Naive thymus-derived CD4-positive, alpha-beta T cell (primary cell): Measurements from ENCODE around the gene SYT1. TPM values are rescaled to one million over a fixed set of nuclear protein-coding genes. Genes with fewer than 3 reads are reported as not detected.

Experiments
- ATAC-seq: fragments of 150-1000 bp; cut with Tn5 transposase; 2 replicates; pipeline ENCODE4 v1.10.0; 2021; ENCODE audit warnings: mild to moderate bottlenecking, moderate library complexity
- CTCF ChIA-PET: fragments of 350-600 bp; sonication (Branson Sonifier 250); formaldehyde crosslinking; loops from one replicate; lab custom pipeline; 2021; ENCODE audit warnings: antibody characterized with exemption; lab: Charles Lee
- POLR2A ChIA-PET: fragments of 350-600 bp; sonication (Branson Sonifier 250); formaldehyde crosslinking; loops from one replicate; lab custom pipeline; 2021; ENCODE audit warnings: antibody characterized with exemption, inconsistent platforms; lab: Charles Lee
- DNase-seq, 9 donors: peaks; one replicate each; pipeline versions ENCODE4 v3.0.0 to v3.0.0-alpha.2; 2020 to 2022; ENCODE audit warnings: mixed read lengths in 1 of 9
- H3K27ac ChIP-seq: one replicate; pipeline ENCODE4 v1.7.0; 2013; ENCODE audit warnings: mild to moderate bottlenecking, low read depth, low read length, moderate library complexity
- H3K27me3 ChIP-seq, 2 donors: one replicate each; pipeline ENCODE4 v1.7.0; 2013; ENCODE audit warnings: low read length in 2 of 2, mild to moderate bottlenecking in 2 of 2, moderate library complexity in 2 of 2; ENCODE audit not compliant: control insufficient read depth in 2 of 2, insufficient read depth in 2 of 2
- H3K36me3 ChIP-seq, 3 experiments: 1 replicate in 2 of 3; 2 replicates in 1 of 3; pipeline ENCODE4 v1.7.0; 2013; ENCODE audit warnings: low read length in 3 of 3, mild to moderate bottlenecking in 3 of 3, moderate library complexity in 1 of 3; ENCODE audit not compliant: insufficient read depth in 3 of 3, control insufficient read depth in 2 of 3
- H3K4me1 ChIP-seq, 2 donors: one replicate each; pipeline ENCODE4 v1.7.0; 2013; ENCODE audit warnings: low read length in 2 of 2, mild to moderate bottlenecking in 2 of 2, moderate library complexity in 1 of 2; ENCODE audit not compliant: control insufficient read depth in 2 of 2, insufficient read depth in 2 of 2
- H3K4me3 ChIP-seq: 2 replicates; pipeline ENCODE4 v1.7.0; 2013; ENCODE audit warnings: mild to moderate bottlenecking, low read length
- H3K9me3 ChIP-seq, 3 experiments: 1 replicate in 2 of 3; 2 replicates in 1 of 3; pipeline ENCODE4 v1.7.0; 2013; ENCODE audit warnings: low read length in 3 of 3; ENCODE audit not compliant: control insufficient read depth in 2 of 3
- H3K27ac Mint-ChIP-seq, 9 donors: one replicate each; pipeline ENCODE4 v1.8.0; 2020 to 2022; ENCODE audit warnings: mixed read lengths in 9 of 9, mild to moderate bottlenecking in 8 of 9, moderate library complexity in 5 of 9, inconsistent platforms in 2 of 9
- H3K27me3 Mint-ChIP-seq, 5 donors: one replicate each; pipeline ENCODE4 v1.8.0; 2021 to 2022; ENCODE audit warnings: mixed read lengths in 5 of 5, mild to moderate bottlenecking in 1 of 5
- H3K36me3 Mint-ChIP-seq, 5 donors: one replicate each; pipeline ENCODE4 v1.8.0; 2020 to 2022; ENCODE audit warnings: mixed read lengths in 5 of 5, mild to moderate bottlenecking in 3 of 5, inconsistent platforms in 1 of 5
- H3K4me1 Mint-ChIP-seq, 7 donors: one replicate each; pipeline ENCODE4 v1.8.0; 2020 to 2022; ENCODE audit warnings: mixed read lengths in 7 of 7, mild to moderate bottlenecking in 3 of 7, inconsistent platforms in 1 of 7
- H3K4me3 Mint-ChIP-seq, 10 donors: one replicate each; pipeline ENCODE4 v1.8.0; 2020 to 2022; ENCODE audit warnings: mild to moderate bottlenecking in 10 of 10, mixed read lengths in 10 of 10, moderate library complexity in 6 of 10, inconsistent platforms in 2 of 10
- H3K9me3 Mint-ChIP-seq, 11 donors: one replicate each; pipeline ENCODE4 v1.8.0; 2020 to 2022; ENCODE audit warnings: mixed read lengths in 11 of 11, mild to moderate bottlenecking in 4 of 11, inconsistent platforms in 1 of 11, moderate library complexity in 1 of 11
- intact Hi-C, 2 donors: fragments of 100-400 bp; cut with micrococcal nuclease; formaldehyde crosslinking; loops; one replicate each; pipeline ENCODE4 v1.15.1; 2023
- polyA plus RNA-seq, 2 donors: library from polyadenylated mRNA; unstranded; fragments of 300-500 nt; fragmentation: Illumina TruSeq; gene quantifications; one replicate each; pipeline ENCODE4 v1.2.3, GENCODE V29; 2021
- total RNA-seq, 6 experiments: library from RNA in 5 of 6; stranded (reverse) in 5 of 6; gene quantifications; 1 replicate in 5 of 6; 2 replicates in 1 of 6; pipeline ENCODE4 v1.2.3 and lab custom pipeline; 2021 to 2026

SYT1 gene
- total and polyA plus RNA-seq, 7 experiments from 2014 or later, result 0.98 TPM; not detected in 6

DNA sequence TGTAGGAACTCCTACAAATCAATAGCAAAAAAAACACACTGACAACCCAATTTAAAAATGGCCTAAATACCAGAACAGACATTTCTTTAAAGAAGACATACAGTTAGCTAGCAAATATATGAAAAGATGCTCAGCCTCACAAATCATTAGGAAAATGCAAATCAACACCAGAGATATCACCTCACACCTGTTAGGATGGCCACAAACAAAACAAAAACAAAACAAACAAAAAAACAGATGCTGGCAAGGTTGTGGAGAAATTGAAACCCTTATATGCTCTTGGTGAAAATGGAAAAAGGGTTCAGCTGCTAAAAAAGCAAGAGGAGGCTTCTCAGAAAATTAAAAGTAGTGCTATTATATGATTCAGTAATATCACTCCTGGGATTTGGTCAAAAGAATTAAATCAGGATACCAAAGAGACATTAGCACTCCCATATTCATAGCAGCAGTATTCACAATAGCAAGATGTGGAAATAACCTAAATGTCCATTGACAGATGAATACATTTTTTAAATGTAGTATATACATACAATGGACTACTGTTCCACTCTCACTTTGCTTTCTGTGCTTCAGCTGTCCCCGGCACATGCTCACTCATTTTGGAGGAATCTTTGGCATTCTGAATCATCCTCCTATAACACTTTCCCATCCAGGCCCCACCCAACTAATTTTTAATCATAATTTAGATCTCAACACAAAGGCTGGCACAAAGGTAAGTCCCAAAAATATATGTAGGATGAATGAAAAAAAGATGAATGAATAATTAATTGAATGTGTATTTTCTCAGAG, 99.1 kb downstream of the SYT1 start:
- Histone ChIP-seq H3K27ac (no peak overlapping the region), H3K27me3 (no peaks in the 10 kb centered on the region), H3K4me3 (no peak overlapping the region), H3K36me3 (no peaks in the 10 kb centered on the region), H3K9me3 (no peaks in the 10 kb centered on the region), H3K4me1 (no peaks in the 10 kb centered on the region)
- Mint-ChIP-seq H3K27me3 (no peaks in the 10 kb centered on the region), H3K27ac (no peak overlapping the region), H3K9me3 (peaks cover 0 to 19% (median 0%) of the 10 kb centered on the region in 11 donors), H3K4me1 (no peaks in the 10 kb centered on the region), H3K36me3 (no peaks in the 10 kb centered on the region), H3K4me3 (no peak overlapping the region)
- ChIA-PET CTCF (no interaction called here), POLR2A (no interaction called here)
- no peak for DNase-seq
- no peak for ATAC-seq
- intact Hi-C loops, result loop anchor here in 1 of 2 donors (1.0 kb wide), 1 partner anchor 27 kb away; no protein-coding TSS in a partner anchor

DNA sequence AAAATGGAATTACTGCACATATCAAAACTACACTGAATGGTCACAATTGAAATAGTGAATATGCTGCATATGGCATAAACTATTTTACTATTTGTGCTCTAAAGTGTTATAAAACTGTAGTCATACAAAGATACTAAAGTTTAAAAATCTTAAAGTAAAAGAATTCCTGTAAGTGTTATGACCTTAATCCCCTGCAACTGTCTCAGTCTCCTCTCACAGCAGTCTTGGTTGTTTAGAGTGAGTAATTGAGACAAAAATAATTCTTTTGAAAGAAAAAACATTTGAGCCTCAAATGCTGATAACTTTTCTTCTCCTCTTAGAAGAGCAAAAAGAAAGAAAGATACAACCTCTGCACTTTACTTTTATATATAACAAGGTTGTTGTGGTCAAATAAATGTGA, 99.9 kb downstream of the SYT1 start:
- H3K27me3 ChIP-seq, result no peaks in the 10 kb centered on the region
- no peak overlapping the region for H3K4me3 Mint-ChIP-seq
- H3K27ac ChIP-seq, result no peak overlapping the region
- DNase-seq (no peak), ATAC-seq (no peak)
- H3K4me3 ChIP-seq, result no peak overlapping the region
- no peaks in the 10 kb centered on the region for H3K4me1 ChIP-seq
- intact Hi-C loops, result loop anchor here in 1 of 2 donors (1.0 kb wide), 1 partner anchor 26 kb away; no protein-coding TSS in a partner anchor
- ChIA-PET POLR2A (no interaction called here), CTCF (no interaction called here)
- no peaks in the 10 kb centered on the region for H3K36me3 Mint-ChIP-seq
- H3K9me3 Mint-ChIP-seq, result peaks cover 0 to 23% (median 3%) of the 10 kb centered on the region in 11 donors
- no peaks in the 10 kb centered on the region for H3K36me3 ChIP-seq
- H3K9me3 ChIP-seq, result no peaks in the 10 kb centered on the region
- no peak overlapping the region for H3K27ac Mint-ChIP-seq
- no peaks in the 10 kb centered on the region for H3K27me3 Mint-ChIP-seq
- H3K4me1 Mint-ChIP-seq, result no peaks in the 10 kb centered on the region

DNA sequence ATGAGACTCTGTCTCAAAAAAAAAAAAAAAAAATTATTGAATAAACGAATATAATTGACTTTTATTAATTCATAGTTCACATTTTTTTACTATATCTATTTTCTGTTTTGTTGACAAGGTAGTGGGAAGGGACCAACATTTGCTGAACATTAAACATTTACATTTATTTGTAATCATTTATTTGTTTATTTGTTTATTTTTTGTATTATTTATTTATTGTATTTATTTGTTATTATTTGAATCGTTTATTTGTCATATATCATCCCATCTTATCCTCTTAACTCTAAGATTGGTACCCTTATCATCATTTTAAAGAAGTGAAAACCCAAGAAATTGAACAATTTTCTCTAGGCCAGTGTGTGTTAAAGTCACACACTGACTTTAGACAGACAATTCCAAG, 101.5 kb downstream of the SYT1 start:
- H3K27ac Mint-ChIP-seq, result no peak overlapping the region
- POLR2A ChIA-PET, result no interaction called here
- ATAC-seq (no peak), DNase-seq (no peak)
- H3K4me3 Mint-ChIP-seq, result no peak overlapping the region
- no peaks in the 10 kb centered on the region for H3K4me1 Mint-ChIP-seq
- H3K27me3 ChIP-seq, result no peaks in the 10 kb centered on the region
- H3K27ac ChIP-seq, result no peak overlapping the region
- H3K4me3 ChIP-seq, result no peak overlapping the region
- H3K4me1 ChIP-seq, result no peaks in the 10 kb centered on the region
- no peaks in the 10 kb centered on the region for H3K9me3 ChIP-seq
- H3K9me3 Mint-ChIP-seq, result peaks cover 0 to 27% (median 3%) of the 10 kb centered on the region in 11 donors
- H3K36me3 Mint-ChIP-seq, result no peaks in the 10 kb centered on the region
- H3K27me3 Mint-ChIP-seq, result no peaks in the 10 kb centered on the region
- H3K36me3 ChIP-seq, result no peaks in the 10 kb centered on the region
- CTCF ChIA-PET, result no interaction called here
- intact Hi-C loops, result no loop called here

DNA sequence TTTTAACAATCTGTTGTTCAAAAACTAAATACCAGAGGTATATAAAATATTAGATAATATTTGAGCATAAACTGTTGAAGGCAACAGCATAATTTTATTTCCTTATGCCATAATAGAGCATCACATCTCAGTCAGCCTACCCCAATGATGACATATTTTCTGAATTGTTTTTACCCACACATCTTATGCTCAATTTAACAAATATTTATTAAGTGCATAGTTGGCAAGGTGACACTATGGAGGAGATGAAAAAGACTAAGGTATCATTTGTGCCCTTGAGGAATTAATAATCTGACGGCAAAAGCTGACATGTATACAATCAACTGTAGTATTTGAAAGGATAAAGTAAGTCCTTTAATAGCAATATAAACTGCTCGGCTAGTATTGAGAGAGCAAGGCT, 102.4 kb downstream of the SYT1 start:
- ChIA-PET CTCF (no interaction called here), POLR2A (no interaction called here)
- intact Hi-C loops, result no loop called here
- no peaks in the 10 kb centered on the region for H3K36me3 ChIP-seq
- Mint-ChIP-seq H3K36me3 (no peaks in the 10 kb centered on the region), H3K27me3 (no peaks in the 10 kb centered on the region), H3K9me3 (peaks cover 0 to 25% (median 0%) of the 10 kb centered on the region in 11 donors), H3K27ac (no peak overlapping the region), H3K4me3 (no peak overlapping the region), H3K4me1 (no peaks in the 10 kb centered on the region)
- no peaks in the 10 kb centered on the region for H3K4me1 ChIP-seq
- H3K27me3 ChIP-seq, result no peaks in the 10 kb centered on the region
- H3K4me3 ChIP-seq, result no peak overlapping the region
- H3K9me3 ChIP-seq, result no peaks in the 10 kb centered on the region
- no peak overlapping the region for H3K27ac ChIP-seq
- ATAC-seq (no peak), DNase-seq (no peak)

DNA sequence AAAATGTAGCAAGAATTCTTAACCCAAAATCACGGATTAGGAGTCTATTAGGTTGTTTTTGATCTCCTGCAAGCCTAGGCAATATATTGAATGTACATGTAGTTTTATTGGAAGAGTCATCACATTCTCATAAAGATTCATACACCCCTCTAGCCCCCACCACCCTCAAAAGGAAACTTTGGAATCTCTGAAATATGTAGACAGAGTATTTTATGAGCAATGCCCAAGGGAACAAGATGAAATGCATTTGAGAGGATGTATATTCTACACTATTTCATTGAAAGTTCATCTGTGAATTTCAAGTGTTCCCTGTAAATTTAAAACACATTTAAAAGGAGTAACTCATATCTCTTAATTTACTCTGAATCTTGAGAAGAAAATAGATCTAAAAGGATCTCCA, 103.7 kb downstream of the SYT1 start:
- ATAC-seq (no peak), DNase-seq (no peak)
- Histone ChIP-seq H3K4me3 (no peak overlapping the region), H3K27ac (no peak overlapping the region), H3K9me3 (no peaks in the 10 kb centered on the region), H3K36me3 (no peaks in the 10 kb centered on the region), H3K27me3 (no peaks in the 10 kb centered on the region), H3K4me1 (no peaks in the 10 kb centered on the region)
- H3K27me3 Mint-ChIP-seq, result no peaks in the 10 kb centered on the region
- no peaks in the 10 kb centered on the region for H3K4me1 Mint-ChIP-seq
- CTCF ChIA-PET, result no interaction called here
- intact Hi-C loops, result no loop called here
- H3K4me3 Mint-ChIP-seq, result no peak overlapping the region
- H3K36me3 Mint-ChIP-seq, result no peaks in the 10 kb centered on the region
- H3K9me3 Mint-ChIP-seq, result peaks cover 0 to 17% (median 0%) of the 10 kb centered on the region in 11 donors
- POLR2A ChIA-PET, result no interaction called here
- no peak overlapping the region for H3K27ac Mint-ChIP-seq

DNA sequence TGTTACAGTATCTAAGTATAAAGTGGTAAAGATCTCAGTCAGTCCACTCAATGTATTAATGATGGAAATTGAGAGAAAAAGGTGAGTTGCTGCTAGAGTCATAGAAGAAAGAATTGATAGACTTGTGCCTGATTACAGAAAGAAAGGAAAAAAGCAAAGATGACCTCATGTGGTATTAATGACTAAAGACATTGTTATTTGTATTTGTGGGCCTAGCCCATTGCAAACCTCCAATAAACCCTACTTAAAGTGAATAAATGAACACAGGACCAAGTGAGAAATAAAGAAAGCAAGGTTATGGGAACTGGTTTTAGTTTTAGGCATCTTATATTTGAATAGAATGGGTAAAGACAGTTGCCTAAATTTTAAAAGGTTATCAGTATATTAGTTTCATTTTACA, 105.5 kb downstream of the SYT1 start:
- intact Hi-C loops, result no loop called here
- no peaks in the 10 kb centered on the region for H3K27me3 ChIP-seq
- POLR2A ChIA-PET, result no interaction called here

DNA sequence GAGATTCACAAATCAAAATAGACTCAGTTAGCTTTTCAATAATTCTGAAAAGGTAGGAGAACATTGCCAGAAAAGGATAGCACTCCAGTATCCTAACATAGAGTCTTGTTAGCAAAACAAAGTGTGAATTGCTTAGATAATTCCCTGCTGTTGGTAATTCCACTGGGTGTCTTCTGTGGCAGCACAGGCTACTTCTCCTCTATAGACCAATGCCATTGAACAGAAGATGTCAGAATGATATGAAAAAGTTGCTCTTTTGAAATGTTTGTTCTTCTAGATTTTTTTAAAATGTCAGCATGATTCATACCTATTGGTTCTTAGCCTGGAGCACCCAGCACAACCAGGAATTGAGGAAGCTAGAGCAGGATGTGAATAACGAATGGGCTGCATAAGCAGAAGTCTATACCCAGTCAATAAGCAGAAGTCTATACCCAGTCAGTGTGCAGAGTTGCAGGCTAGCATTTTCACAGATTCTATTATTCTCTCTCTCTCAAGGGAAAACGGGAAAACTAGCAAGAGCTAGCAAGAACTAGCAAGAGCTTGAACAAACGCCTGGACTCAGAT, 112.8 kb downstream of the SYT1 start:
- DNase-seq (no peak), ATAC-seq (no peak)
- no peak overlapping the region for H3K4me3 Mint-ChIP-seq
- ChIA-PET POLR2A (no interaction called here), CTCF (no interaction called here)
- no peak overlapping the region for H3K27ac ChIP-seq
- H3K27ac Mint-ChIP-seq, result no peak overlapping the region
- H3K9me3 ChIP-seq, result no peaks in the 10 kb centered on the region
- no peaks in the 10 kb centered on the region for H3K36me3 ChIP-seq
- H3K36me3 Mint-ChIP-seq, result no peaks in the 10 kb centered on the region
- H3K4me1 Mint-ChIP-seq, result no peaks in the 10 kb centered on the region
- H3K9me3 Mint-ChIP-seq, result peaks cover 0 to 5% (median 0%) of the 10 kb centered on the region in 11 donors
- intact Hi-C loops, result no loop called here
- no peaks in the 10 kb centered on the region for H3K27me3 Mint-ChIP-seq
- H3K27me3 ChIP-seq, result no peaks in the 10 kb centered on the region
- no peaks in the 10 kb centered on the region for H3K4me1 ChIP-seq
- H3K4me3 ChIP-seq, result no peak overlapping the region

More for the DNA sequence above, 105.5 kb downstream of the SYT1 start:
- Mint-ChIP-seq H3K4me1 (no peaks in the 10 kb centered on the region), H3K27ac (no peak overlapping the region), H3K9me3 (peaks cover 0 to 22% (median 0%) of the 10 kb centered on the region in 11 donors), H3K27me3 (no peaks in the 10 kb centered on the region), H3K36me3 (no peaks in the 10 kb centered on the region), H3K4me3 (no peak overlapping the region)
- Histone ChIP-seq H3K36me3 (no peaks in the 10 kb centered on the region), H3K9me3 (no peaks in the 10 kb centered on the region), H3K27ac (no peak overlapping the region), H3K4me3 (no peak overlapping the region), H3K4me1 (no peaks in the 10 kb centered on the region)
- no peak for ATAC-seq
- CTCF ChIA-PET, result no interaction called here
- no peak for DNase-seq
